HG03135 (cell line): Measurements from ENCODE around the gene WDR90.
"Not testable (repeated sequence)": the region's sequence is repeated elsewhere in the genome, so short reads cannot be mapped to it uniquely, and the experiment has no call there.

ENCODE experiments used
- ATAC-seq: cut with Tn5 transposase; IDR thresholded peaks from one replicate; pipeline ENCODE4 v1.9.1; 2021; ENCODE audit warnings: mild to moderate bottlenecking, moderate library complexity; ENCODE audit not compliant: unreplicated experiment

WDR90 gene

DNA sequence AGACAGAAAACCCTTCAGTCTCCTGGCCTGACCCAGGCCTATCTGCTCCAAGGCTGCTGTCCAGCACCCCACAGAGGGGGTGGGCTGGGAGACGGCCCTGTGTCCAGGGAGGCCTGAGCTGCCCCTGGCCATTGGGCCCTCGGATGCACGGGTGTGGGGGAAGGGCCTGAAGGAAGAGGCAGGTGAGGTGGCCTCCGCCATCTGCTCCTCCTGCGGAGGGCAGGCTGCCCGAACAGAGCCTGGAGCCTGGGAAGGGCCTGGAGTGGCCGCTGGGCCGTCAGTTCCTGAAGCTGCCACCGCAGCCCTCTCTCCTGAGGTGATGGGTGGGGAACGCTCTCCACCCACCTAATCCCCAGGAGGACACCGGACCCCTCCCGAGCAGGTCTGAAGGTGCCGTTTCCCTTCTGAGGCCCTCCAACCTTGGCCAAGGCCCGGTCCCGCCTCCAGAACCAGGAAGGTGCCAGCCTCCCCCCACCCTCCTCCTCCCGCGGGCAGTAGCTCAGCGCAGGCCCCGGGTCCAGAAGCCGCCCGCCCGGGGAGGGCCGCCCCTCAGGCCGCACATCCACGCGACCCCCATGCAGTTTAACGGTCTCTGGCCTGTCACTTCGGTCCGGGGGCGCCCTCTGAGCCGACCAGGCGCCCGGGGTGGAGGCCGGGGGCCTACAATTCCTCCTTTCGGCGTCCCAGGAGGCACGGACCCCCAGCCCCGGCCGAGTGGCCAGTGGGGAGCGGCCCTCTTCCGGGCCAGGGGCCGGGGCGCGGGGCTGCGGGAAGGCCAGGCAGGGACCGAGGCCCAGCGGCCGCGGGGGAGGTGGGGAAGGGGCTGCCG is 55.6 kb downstream of the WDR90 start:
- ATAC-seq: no peak

DNA sequence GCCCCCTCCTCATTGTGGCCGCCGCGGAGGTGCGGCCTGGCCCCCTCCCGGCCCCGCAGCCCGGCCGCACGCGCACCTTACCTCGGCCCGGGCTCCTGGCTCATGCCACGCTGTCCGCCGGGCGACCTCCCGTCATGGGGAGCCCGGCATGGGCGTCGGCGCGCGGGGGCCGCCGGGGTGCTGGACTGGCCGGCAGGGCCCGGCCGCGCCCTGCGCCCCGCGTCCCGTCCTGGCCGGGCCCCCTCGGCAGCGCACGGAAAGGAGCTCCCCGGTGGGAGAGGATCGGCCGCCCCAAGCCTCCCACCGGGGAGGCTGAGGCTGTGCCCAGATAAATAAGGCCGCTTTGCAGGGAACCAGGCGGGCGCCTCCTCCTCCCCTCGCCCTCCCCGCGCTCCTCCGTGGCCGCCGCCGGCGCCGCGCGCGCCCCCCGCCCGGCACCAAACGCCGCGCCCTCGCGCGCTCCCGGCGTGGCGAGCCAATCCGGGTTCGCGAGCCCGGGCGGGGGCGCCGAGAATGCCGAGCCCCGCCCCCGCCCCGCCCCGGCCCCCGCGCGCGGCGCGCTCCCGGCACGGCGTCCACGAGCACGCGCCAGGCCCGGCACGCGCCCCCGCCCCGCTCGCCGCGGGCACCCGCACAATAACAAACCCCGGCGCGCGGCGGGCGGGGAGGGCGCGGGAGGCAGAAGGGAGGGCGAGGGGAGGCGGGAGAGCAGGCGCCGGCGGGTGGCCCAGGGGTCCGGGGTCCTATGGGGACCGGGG is 56.4 kb downstream of the WDR90 start, which contains the start of gene FBXL16:
Gene FBXL16 (minus strand): TSS at position 371 of the 758 bp plus-strand sequence. CDS start 8,396 bp downstream, outside the sequence.
- ATAC-seq: no peak

DNA sequence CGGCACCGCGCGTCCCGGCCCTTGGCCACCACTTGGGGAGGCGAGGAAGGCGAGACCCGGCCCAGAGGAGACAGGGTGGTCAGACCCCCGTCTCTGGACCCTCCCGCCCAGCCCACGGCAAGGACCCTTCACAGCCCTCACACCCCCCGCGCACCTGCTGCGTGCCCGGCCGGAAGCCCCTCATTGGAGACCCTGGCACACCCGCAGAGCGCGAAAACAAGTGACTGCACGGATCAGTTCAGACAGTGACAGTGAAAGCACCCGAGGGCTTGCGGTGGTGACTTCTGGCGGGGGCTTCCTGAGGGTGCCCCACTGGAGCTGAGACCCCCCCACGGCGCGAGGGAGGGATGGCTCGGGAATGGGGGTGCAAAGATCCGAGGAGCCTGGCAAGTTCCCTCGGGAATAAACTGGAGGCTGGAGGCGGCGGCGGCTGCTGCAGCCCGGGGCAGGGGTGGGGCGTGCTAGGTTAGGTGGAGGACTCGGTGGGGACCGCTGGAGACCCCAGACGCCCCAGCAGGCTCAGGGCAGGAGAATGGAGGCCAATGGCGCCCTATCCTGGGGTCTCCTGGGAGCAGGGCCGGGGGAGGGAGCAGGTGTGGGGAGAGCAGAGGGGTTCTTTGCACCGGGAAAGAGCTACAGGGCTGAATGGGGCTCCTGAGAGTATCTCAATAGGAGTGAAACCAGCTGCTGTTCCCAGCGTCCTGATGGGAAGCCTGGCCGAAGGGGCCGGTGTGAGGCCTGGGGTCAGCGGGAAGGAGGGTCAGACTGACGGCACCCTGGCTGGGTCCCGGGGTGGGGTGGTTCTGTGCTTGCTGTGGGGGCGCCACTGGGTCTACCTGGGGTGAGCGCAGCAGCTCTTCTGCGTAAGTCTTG is 57.3 kb downstream of the WDR90 start:
- ATAC-seq: no peak

DNA sequence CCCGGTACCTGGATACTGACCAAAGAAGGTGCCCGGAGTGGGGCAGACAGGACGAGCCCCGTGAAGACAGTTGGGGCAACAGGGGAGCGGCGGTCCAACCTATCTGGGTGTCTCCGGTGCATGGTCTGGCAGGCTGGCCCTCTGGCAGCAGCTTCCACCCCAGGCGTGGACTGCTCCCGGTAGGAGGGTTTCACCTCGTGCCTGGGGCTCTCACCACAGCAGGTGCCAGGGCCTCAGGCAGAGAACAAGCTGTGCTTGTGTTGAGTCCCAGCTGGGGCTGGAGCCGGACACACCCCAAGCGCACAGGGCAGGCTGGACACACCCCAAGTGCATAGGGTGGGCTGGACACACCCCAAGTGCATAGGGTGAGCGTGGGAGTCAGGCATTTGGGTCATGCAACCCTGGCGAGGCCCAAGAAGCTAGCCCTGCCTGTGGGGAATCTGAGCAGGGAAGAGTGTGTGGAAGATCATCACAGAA is 57.9 kb downstream of the WDR90 start:
- no peak for ATAC-seq

DNA sequence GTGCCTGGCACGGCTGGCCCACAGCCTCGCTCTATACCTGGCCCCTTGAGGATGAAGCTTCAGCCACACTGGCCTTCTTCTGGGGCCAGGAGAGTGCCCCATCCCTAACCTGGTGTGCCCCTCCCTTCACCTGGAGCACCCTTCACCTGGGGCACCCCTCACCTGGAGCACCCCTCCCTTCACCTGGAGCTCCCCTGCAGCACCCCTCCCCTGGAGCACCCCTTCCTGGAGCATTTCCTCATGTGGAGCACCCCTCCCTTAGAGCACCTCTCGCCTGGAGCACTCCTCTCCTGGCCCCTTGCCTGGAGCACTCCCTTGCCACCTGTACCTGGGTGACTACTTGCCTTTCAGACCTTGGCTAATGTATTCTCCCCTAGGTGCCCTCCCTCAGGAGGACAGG is 58.9 kb downstream of the WDR90 start:
- ATAC-seq: no peak

DNA sequence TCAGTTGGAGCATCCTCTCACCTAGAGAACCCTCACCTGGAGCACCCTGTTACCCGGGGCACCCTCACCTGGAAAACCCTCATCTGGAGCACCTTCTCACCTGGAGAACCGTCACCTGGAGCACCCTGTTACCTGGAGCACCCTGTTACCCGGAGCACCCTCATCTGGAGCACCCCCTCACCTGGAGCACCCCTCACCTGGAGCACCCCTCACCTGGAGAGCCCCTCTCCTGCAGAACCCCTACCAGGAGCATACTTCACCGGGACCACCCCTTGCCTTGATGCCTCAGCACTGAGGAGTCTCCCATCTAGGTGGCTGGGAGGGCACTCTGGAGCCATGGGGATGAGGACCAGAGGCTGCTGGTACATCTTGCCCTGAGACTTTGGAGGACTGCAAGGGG is 59.8 kb downstream of the WDR90 start:
- ATAC-seq: no peak

DNA sequence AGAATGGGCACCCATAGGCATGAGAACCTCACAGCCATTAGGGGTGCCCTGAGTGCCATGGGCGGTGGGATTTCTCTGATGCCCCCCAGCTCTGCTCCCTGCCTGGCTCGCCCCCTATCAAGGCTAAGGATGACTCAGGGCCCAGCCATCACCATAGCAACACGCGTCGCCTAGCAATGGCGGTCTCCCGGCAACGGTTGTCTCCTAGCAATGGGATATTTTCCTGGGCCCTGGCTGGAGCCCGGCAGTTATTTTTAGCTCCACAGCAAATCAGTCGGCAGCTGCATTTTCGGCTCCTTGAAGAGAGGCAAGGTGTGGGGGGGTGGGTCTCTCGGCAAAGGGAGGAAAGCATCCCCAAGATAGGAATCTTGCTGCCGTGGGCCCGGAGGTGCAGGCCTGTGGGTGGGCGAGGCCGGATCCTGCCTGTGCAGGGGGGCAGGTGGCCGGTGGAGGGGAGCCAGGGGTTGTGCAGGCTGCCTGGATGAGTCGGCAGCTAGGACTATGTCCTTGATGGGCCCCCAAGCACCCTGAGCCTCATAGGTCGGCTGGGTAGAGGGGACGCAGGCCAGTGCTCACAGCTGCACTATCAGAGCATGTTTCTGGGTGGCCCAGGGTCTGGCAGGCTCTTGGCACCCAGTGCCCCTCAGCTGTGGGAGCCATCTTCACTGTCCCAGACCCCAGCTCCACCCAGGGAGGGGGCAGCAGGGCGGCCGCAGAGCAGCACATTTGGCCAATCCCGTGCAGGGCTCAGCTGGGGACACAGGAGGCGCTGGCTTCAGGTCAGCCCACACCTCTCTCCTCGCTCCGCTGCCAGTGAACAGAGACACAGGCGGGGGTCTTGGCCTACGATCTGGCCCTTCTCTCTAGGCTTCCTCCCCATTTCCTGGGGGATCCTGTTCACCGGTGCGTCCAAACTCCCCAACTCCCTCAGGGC is 60.7 kb downstream of the WDR90 start:
- no peak for ATAC-seq

DNA sequence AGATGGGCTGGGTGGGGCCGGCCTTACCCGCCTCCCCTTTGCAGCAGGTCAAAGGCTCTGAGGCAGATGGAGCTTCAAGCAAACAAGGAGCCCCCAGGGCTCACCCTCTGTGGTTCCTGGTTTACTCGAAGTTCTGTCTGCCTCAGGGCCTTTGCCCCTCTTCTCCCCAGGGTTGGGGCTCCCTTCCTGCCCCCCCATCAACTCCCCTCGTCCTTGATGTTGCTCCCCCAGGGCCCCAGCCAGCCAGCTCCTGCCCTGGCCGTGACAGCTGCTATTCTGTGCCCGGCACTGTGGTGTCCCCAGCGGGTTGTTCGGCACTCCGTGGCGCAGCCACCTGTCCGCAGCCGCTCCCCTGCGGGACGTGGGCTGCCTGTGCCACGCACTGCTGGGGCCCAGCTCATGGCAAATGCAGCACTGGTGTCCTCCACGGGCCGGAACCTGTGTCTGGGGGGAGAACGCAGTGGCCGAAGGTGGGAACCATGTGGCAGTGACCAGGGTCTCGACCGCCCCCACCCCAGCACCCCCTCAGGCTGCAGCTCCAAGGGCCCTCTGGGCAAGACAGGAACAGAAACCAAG is 61.4 kb downstream of the WDR90 start:
- no peak for ATAC-seq

DNA sequence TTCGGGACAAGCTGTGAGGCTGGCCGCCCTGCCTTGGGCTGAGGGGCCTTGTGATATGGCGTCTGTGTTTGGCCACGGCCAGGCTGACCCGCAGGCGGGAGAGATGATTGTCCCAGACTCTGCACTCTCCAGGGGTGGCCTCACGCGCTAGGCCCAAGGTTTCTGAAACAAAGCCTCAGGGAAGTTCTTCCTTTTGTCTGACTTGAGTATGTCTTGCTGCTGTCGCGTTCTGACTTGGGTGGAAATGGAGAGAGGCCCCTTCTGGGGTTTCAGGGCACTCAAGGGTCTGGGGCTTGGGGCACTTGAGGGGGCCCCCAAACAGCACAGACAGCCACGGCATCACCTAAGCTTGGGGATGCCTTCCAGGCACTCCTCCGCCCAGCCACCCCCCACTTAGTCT is 61.9 kb downstream of the WDR90 start:
- ATAC-seq: no peak

DNA sequence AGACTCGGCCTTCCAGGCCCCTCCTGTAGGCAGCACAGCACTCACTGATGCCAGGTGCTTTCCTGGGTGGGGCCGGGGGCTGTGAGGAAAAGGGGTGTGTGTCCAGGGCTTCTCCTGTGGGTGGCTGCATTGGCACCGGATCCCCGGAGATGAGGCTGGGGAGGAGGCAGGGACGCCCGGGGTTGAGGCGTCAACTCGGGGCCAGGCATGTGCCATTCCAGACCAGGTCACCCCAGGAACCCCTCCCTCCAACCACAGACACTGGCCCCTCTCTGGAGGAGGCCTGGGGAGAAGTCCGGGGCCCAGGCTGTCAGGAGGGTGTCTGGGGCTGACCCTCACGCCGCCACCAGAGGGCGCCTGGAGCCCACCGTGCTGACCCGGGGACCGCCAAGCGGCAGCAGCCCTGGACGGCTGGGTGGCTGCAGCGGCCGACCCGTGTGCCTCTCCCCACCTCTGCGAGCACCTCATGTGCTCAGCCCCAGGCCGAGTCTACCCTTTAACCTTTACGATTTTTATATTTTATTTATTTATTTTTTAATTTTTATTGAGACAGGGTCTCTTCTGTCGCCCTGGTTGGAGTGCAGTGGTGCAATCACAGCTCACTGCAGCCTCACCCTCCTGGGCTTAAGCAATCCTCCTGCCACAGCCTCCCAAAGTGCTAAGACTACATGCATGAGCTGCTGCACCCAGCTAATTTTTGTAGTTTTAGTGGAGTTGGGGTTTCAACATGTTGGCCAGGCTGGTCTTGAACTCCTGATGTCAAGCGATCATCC is 62.6 kb downstream of the WDR90 start:
- ATAC-seq: no peak

DNA sequence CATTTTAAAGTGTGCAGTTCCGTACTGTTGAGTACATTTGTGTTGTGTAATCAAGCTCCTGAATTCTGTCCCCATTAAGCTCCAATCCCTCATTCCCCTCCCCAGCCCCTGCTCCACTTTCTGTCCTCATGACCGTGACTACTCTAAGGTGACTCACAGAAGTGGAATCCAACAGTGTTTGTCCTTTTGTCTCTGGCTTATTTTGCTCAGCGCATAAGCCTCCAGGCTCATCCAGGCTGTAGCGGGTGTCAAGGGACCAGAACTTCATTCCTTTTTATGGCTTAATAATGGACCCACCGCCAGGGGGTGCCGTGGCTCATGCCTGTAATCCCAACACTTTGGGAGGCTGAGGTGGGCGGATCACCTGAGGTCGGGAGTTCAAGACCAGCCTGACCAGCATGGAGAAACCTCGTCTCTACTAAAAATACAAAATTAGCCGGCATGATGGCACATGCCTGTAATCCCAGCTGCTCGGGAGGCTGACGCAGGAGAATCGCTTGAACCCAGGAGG is 63.6 kb downstream of the WDR90 start:
- not testable (repeated sequence) for ATAC-seq

DNA sequence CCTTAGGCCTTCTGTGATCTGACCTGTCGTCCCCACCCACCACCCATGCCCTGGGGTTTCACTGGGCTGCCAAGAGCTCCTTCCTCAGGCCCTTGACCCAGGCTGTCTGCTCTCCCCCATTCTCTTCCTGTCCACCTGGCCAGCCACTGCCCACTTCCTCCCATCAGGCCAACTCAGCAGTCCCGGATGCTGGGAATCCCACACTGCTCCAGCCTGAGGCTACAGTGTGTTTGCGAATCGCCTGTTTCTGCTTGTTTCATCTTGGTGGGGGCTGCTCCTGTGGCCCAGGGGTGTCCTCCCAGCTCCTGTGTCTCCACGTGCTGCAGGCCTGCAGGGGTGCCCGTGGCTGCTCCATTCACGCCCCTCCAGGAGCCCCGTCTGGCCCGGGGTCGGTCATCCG is 64.9 kb downstream of the WDR90 start:
- no peak for ATAC-seq

DNA sequence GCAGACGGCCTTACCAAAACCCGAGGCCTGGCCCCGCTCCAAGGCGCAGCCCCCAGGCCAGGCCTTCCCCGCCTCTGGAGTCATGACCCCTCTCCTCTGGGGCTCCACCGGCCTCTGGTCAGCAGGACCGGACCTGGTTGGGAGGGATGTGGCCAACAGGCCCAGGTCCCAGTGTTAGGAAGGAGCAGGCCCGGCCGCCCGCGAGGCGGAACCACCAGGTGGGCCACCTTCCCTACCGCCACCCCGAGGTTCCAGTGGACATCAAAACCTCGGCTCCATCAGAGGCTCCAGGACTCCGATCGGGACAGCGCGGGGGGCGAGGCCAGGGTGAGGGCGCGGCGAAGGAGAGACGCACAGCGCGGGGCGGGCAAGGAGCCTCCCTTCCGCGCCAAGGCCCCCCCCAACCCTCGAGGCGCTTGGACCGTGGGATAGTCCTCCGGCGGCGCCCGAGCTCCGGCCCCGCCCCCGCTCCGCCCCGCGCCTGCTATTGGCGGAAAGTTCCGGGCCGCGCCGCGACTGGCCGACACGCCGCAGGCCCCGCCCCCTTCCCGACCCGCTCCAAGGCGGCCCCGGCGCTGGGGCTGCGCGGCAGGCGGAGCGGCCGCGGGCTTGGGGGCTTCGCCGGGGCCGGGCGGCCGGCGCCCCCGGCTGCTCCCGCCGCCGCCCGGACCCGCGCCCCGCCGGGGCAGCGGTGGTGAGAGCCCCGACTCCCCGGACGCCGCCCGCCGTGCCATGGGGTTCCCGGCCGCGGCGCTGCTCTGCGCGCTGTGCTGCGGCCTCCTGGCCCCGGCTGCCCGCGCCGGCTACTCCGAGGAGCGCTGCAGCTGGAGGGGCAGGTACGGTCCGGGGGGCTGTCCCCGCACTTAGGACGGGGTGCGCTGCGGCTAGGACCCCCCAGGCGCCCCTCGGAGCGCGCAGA is 65.7 kb downstream of the WDR90 start, which contains the start of gene METRN:
Gene METRN (plus strand): TSS at position 561 of the 919 bp plus-strand sequence. CDS start 172 bp downstream, at position 733.
- peak; percentile 56 for ATAC-seq

DNA sequence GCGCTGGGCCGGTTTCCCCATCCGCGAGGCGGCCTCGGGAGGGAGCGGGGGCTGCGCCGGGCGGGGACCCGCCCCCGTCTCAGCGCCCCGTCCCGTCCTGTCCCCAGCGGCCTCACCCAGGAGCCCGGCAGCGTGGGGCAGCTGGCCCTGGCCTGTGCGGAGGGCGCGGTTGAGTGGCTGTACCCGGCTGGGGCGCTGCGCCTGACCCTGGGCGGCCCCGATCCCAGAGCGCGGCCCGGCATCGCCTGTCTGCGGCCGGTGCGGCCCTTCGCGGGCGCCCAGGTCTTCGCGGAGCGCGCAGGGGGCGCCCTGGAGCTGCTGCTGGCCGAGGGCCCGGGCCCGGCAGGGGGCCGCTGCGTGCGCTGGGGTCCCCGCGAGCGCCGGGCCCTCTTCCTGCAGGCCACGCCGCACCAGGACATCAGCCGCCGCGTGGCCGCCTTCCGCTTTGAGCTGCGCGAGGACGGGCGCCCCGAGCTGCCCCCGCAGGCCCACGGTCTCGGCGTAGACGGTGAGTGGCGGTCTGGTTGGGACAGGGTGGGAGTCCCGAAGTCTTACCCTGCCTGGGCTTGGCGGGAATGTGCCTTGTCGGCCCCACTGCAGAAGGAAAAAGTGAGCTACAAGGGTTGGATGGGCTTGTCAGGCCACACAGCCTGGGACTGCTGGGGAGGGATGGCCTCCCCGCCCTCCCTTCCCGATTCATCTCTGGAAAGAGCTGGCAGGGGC is 66.5 kb downstream of the WDR90 start:
- peak; percentile 10 for ATAC-seq

DNA sequence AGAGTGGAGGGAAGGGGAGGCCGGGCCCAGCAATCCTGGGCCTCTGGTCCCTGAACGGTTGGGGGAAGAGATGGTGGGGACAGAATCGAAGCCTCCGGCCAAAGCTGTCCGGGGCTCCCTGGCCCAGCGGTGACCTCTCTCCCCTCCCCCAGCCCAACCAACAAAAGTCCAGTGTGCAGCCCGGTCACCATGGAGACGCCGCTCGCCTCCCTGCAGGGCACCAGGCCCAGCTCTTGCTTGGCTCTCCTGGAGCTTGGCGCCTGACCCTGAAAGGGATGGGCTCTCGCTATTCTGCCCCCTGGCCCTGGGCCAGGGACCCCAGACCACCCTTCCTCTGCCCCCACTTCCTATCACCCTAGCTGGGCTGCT is 67.0 kb downstream of the WDR90 start:
- ATAC-seq: no peak

DNA sequence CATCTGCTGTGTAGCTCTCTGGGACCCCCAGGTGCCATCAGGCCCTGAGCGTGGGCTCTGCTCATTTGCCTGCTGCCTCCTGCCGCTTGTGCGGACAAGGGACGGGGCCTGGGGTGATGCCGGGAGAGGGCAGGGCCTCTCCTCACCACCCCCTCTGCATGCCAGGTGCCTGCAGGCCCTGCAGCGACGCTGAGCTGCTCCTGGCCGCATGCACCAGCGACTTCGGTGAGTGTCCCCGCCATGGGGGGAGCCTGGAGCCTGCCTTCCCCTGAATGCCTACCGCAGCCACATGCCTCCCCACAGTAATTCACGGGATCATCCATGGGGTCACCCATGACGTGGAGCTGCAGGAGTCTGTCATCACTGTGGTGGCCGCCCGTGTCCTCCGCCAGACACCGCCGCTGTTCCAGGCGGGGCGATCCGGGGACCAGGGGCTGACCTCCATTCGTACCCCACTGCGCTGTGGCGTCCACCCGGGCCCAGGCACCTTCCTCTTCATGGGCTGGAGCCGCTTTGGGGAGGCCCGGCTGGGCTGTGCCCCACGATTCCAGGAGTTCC is 67.7 kb downstream of the WDR90 start:
- no peak for ATAC-seq
